Panc1 (cell line): ENCODE measurements around the gene TXNDC11. TPM values are rescaled to one million over a fixed set of nuclear protein-coding genes. Genes with fewer than 3 reads are reported as not detected.

Experiments used
- ATAC-seq: fragments of 200-7000 bp; cut with Tn5 transposase; 2 replicates; pipeline ENCODE4 v1.9.1; 2020; ENCODE audit warnings: mild to moderate bottlenecking, moderate library complexity
- BruUV-seq: library from RNA; stranded (reverse); fragments of 400-500 nt; replicated peaks from 2 replicates; lab custom pipeline; 2021; lab: Mats Ljungman, UMichigan
- CTCF ChIA-PET: fragments of 300-600 bp; sonication (Branson Sonifier 250); formaldehyde crosslinking; loops from one replicate; lab custom pipeline; 2022; ENCODE audit warnings: antibody characterized with exemption; lab: Charles Lee
- POLR2A ChIA-PET: fragments of 300-600 bp; sonication (Branson Sonifier 250); formaldehyde crosslinking; loops from one replicate; lab custom pipeline; 2022; ENCODE audit warnings: antibody characterized with exemption; lab: Charles Lee
- DNase-seq: peaks from one replicate; pipeline ENCODE4 v3.0.0-alpha.2; 2010; ENCODE audit warnings: low read depth, low spot score
- H3K27ac ChIP-seq: 2 replicates; pipeline ENCODE4 v1.5.1; 2011; ENCODE audit warnings: mild to moderate bottlenecking, low read length, inconsistent platforms
- H3K27me3 ChIP-seq: fragments of 200-500 bp; sonication (Bioruptor generic); 2 replicates; pipeline ENCODE4 v1.6.0; 2014; ENCODE audit warnings: low read length, inconsistent platforms; ENCODE audit not compliant: control insufficient read depth, insufficient read depth
- H3K36me3 ChIP-seq: fragments of 200-500 bp; sonication (Bioruptor generic); 2 replicates; pipeline ENCODE4 v1.5.1; 2014; ENCODE audit warnings: inconsistent platforms, mild to moderate bottlenecking, low read length, moderate library complexity; ENCODE audit not compliant: control insufficient read depth, insufficient read depth
- H3K4me1 ChIP-seq: 2 replicates; pipeline ENCODE4 v1.5.1; 2011; ENCODE audit warnings: inconsistent platforms, mild to moderate bottlenecking, low read length, moderate library complexity; ENCODE audit not compliant: control insufficient read depth, insufficient read depth
- H3K4me3 ChIP-seq, 2 experiments: 2 replicates each; pipeline ENCODE4 v1.5.1; 2011 to 2012; ENCODE audit warnings: low read depth in 2 of 2, low read length in 2 of 2, mild to moderate bottlenecking in 2 of 2, inconsistent platforms in 1 of 2, moderate library complexity in 1 of 2
- H3K9me3 ChIP-seq: fragments of 200-500 bp; sonication (Bioruptor generic); 2 replicates; pipeline ENCODE4 v1.5.1; 2014; ENCODE audit warnings: low read depth, mild to moderate bottlenecking, inconsistent platforms, low read length, moderate library complexity; ENCODE audit not compliant: control insufficient read depth, insufficient read depth
- CTCF ChIP-seq: fragments of 450-650 bp; IDR thresholded peaks from 2 replicates; pipeline ENCODE4 v1.5.1; 2017; ENCODE audit warnings: mild to moderate bottlenecking
- POLR2AphosphoS5 ChIP-seq: IDR thresholded peaks from 2 replicates; pipeline ENCODE4 v1.6.1; 2012; ENCODE audit warnings: mild to moderate bottlenecking, low read depth, low read length, moderate library complexity
- REST ChIP-seq, 2 experiments: IDR thresholded peaks; 2 replicates each; pipeline ENCODE4 v1.6.1; 2011 to 2012; ENCODE audit warnings: low read depth in 2 of 2, control low read depth in 1 of 2, low read length in 1 of 2, mild to moderate bottlenecking in 1 of 2, moderate library complexity in 1 of 2; ENCODE audit not compliant: insufficient read depth in 1 of 2
- SIN3A ChIP-seq: IDR thresholded peaks from 2 replicates; pipeline ENCODE4 v1.6.1; 2012; ENCODE audit warnings: low read depth, mild to moderate bottlenecking, low read length, moderate library complexity, borderline replicate concordance; ENCODE audit not compliant: insufficient read depth
- TCF7L2 ChIP-seq: IDR thresholded peaks from 2 replicates; pipeline ENCODE4 v1.6.1; 2011; ENCODE audit warnings: mild to moderate bottlenecking, low read depth, low read length, inconsistent platforms
- in situ Hi-C: cut with HindIII; loops from 2 replicates; pipeline ENCODE4 v1.10.0; 2016; ENCODE audit warnings: low sequenced_read_pairs, low pct_unique_long_range_greater_than_20kb
- intact Hi-C: fragments of 100-400 bp; cut with micrococcal nuclease; formaldehyde crosslinking; loops from one replicate; pipeline ENCODE4 v1.10.0; 2022; ENCODE audit not compliant: unreplicated experiment
- total RNA-seq: library from RNA; stranded (reverse); gene quantifications from one replicate; pipeline ENCODE4 v1.2.1, GENCODE V29; 2021; ENCODE audit not compliant: unreplicated experiment

Gene TXNDC11
- total RNA-seq, 1 experiment from 2014 or later: 30.5 TPM

GRCh38 chr16:11759163-11759834 is 16.6 kb upstream of the TXNDC11 start:
- Histone ChIP-seq H3K4me3 (no peak overlapping the region), H3K27me3 (no peaks in the 10 kb centered on the region), H3K27ac (no peak overlapping the region), H3K4me1 (peaks cover 6% of the 10 kb centered on the region; the same call in 1 of the 2 replicates), H3K36me3 (peaks cover 34% of the 10 kb centered on the region), H3K9me3 (no peaks in the 10 kb centered on the region)
- TF ChIP-seq REST (IDR thresholded peaks at IDR 0.05; ENCODE audit: insufficient read depth in 1 of 2, low read depth in 2 of 2, low read length in 1 of 2): no peak
- TF ChIP-seq TCF7L2: no peak
- TF ChIP-seq SIN3A: no peak
- no peak for TF ChIP-seq CTCF
- no peak for TF ChIP-seq POLR2AphosphoS5
- intact Hi-C loops (no loop called here), in situ Hi-C loops (no loop called here)
- POLR2A ChIA-PET: no interaction called here
- no TSS peak for BruUV-seq
- DNase-seq: no peak
- ATAC-seq: no peak
- CTCF ChIA-PET: no interaction called here

- no peaks in the 10 kb centered on the region for H3K9me3 ChIP-seq
- no peak overlapping the region for H3K27ac ChIP-seq
- peaks cover 37% of the 10 kb centered on the region for H3K36me3 ChIP-seq
- ChIA-PET POLR2A (interaction anchor here (0.7 kb wide), 1 partner anchor 51 kb away, joined by 3 read pairs; no protein-coding TSS in a partner anchor), CTCF (no interaction called here)
- in situ Hi-C loops: no loop called here
- no peaks in the 10 kb centered on the region for H3K27me3 ChIP-seq
- DNase-seq (no peak), ATAC-seq (peak; percentile 47; the same call in 1 of the 2 replicates)
- no peak overlapping the region for H3K4me3 ChIP-seq
- peaks cover 6% of the 10 kb centered on the region; the same call in 1 of the 2 replicates for H3K4me1 ChIP-seq
- TF ChIP-seq TCF7L2: peak; percentile 44; the same call in 1 of the 2 replicates
- TF ChIP-seq SIN3A: no peak
- TF ChIP-seq CTCF: no peak
- intact Hi-C loops: no loop called here
- no TSS peak for BruUV-seq
These were observed 15.3 kb upstream of the TXNDC11 start for GRCh38 chr16:11757671-11758545.
